CD4-positive, alpha-beta T cell treated with Interleukin-17A for 4 hours (primary cell): ENCODE measurements around the gene DRC3.
A peak's percentile ranks its signal among the peaks of the same experiment; 100 is the strongest.

Experiments
- DNase-seq: peaks from one replicate; pipeline ENCODE4 v3.0.0-alpha.2; 2020; ENCODE audit warnings: mixed read lengths

The DRC3 gene

DNA sequence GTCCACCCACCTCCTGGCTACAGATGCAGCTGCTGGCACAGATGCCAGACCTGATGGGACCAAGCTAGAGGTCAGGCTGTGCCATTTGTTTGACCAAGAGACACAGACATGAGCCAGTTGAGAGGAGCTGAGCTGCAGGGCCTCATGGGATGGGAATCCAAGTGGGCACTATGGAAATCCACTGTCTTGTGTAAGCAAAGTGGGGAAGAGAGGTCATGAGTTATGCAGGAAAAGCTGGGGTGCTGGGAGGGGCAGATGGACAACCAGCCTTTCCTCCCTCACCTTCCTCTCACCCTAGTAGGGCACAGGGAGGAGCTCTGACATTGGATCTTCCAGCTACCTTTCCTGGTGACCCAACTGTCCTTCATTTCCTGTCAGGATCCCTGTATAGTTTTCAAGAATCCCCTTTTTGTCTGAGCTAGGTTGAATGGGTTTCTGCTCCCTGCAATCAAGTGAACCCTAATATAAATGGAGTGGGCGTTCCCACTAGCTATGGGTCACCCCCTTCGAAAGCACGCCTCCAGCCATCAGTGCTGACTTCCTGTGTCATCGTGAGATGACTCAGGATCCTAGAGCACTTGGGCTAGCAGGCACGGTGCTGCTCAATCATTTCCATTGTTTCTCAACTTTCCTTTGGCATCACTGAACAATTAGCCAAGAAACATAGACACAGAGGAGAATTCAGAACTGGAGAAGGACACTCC, 52.7 kb downstream of the DRC3 start:
- no peak for DNase-seq

DNA sequence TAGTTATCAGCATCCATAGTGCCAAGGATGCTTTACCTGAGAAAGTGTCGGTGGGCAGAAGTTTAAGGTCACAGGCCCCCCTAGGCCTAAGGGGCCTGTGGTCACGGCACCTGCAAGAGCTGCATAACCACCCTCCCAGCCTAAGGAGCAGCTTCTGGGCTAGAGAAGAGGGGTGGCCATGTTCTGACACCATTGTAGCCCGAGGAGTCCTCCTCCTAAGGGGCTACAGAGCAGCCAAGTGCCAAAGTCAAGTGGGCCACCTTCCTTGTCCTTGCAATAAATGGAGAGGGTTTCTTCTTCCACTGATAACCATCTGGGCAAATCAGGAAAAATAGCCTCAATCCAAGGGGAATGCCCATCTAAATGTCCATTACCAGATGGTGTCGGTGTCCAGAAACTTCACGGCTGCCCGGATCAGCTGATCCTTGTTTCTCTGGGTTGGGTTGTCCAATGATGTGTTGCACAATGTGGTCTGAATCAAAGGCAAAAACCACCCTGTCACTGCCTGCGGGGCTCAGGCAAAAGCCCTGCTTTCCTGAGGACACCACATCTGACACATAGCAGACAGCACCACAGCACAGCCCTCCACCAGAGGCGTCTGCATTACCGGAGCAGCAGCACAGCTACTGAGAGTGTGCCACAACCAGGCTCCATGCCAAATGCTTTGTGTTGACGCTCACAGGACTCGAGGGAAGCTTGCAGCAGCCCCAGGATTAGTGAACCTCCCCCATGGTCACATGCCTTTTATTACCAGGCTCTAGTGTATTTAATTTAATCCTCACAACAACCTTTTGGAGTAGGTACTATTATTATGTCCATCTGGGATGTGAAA, 53.5 kb downstream of the DRC3 start:
- no peak for DNase-seq

DNA sequence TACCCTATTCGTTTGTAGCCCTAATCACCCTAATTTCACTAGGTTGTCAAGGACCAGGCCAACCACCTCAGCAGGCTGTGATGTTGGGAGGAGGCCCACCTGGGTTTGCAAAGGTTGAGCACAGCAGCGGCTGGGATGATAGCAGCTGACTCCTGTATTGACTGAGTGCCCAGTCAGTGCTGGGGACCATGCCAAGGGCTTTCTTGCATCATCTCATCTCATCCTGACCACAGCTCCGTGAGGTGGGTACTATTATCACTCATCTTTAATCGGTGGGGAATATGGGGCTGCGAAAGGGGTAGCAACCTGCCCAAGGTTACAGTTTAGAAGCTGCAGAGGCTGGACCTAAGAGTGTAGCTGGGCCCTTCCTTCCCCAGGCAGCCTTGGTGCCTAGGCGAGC, 54.6 kb downstream of the DRC3 start:
- no peak for DNase-seq

DNA sequence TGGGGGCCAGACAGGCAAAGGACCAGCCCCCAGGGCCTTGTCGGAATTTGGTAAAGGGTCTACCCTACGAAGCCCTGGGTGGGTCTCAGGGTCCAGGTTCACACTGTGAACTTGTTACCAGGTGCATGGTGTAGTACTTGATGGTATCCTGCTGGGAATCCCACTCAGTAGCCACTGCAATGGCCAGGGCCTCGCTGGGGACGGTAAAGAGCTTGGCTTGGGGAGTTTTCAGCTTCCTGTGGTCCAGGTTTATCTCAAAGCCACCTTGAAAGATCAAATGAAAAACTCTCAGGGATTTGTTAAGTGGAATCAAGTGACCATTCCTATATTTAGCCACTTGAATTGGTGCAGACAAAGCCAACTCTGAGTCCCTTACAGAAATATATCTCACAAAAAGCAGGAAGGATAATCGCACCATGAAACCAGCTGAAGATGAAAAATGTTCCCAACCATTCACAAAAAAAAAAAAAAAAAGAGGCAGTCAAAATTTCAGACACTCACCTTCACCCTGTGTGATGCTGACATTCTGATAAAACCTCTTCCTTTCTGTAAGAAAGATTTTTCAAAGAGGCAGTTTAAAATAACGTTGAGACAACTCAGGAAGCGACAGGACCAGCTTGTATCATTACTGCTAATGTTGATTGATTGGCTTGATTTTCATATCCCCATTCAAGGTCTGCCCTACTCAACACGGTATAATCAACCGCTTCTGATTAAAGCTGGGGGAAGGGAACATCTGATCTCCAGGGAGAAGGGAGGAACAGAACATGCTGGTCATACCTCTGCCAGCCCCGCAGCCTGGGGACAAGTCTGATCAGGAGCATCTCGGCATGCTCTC, 55.7 kb downstream of the DRC3 start:
- DNase-seq: no peak

DNA sequence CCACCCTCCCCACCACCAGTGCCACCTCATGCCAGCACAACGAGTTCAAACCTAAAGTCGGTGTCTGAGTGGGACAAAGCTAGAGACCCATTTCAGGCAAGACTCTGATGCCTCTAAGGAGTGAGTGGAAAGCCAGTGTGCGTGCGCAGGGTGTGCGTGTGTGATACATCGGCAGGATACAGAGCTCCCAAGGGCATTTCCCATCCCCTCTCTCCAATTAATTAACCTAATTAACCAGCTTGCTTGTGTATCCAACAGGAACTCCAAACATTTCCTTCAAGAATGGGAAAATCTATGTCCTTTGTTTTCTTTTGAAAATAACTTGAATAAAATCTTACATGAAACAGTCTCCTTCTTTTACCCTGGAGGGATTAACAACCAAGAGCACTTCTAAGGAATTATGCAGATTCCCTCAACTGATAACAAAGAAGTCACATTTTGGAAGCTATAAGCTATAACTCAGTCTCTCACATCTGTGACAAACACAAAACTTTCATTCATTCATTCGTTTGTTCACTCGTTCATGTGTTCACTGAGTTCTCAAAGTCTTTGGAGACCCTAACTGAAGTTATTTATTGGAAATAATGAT, 56.4 kb downstream of the DRC3 start:
- no peak for DNase-seq

DNA sequence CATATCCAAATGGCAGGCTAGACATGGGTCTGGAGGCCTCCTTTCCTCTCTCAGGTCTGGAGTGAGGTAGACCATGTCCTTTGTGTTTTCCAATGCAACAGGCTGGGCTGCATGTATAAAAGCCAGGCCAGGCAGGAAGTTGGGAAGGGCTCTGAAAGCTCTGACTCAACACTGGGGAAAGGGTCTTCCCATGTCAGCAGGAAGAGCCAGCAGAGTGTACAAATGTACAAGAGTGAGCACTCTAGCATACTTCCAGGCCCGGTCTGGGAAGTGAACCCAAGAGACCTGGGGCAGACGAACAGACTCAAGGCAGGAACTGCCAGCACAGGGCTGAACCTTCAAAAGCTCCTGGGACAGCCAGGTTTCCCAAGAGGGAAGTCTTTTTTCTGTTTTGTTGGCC, 59.3 kb downstream of the DRC3 start:
- no peak for DNase-seq

DNA sequence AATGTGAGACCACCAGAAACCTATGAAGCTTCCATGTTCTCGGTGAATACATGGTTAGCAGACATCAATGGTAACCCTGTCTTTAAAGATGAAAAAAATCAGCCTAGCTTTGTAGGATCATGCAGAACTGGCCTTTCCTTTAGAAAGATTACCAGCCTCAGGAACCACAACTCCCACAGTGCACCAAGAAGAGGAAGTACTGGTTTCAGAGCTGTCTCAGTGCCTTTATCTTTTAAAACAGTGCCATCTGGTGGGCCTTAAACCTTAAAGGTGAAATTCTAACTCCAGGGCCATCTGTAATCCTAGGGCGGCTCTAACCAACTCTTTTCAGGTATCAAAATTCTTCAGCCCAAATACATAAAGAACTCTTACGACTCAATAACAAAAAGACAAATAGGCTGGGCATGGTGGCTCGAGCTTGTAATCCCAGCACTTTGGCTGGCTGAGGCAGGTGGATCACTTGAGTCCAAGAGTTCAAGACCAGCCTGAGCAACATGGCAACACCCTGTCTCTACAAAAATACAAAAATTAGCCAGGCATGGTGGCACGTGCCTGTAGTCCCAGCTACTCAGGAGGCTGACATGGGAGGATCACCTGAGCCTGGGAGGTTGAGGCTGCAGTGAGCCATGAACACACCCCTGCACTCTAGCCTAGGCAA, 60.9 kb downstream of the DRC3 start:
- DNase-seq: peak; percentile 60

DNA sequence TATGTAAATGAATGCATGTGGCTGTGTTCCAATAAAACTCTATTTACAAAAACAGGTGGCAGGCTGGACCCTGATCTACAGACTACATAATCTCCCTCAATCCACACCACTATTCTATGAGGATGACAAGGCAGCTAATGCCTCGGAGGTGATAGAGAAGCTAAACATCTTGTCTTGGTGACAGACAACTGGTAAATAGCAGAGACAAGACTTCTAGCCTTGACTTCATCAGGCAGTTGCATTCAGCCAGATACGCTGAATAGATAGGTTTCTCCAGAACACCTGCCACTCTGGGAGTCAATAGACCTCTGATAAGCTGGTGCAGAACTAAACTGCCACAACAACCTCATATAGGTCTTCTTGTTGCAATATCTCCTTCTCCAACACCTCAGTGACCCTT, 63.0 kb downstream of the DRC3 start:
- DNase-seq: no peak

DNA sequence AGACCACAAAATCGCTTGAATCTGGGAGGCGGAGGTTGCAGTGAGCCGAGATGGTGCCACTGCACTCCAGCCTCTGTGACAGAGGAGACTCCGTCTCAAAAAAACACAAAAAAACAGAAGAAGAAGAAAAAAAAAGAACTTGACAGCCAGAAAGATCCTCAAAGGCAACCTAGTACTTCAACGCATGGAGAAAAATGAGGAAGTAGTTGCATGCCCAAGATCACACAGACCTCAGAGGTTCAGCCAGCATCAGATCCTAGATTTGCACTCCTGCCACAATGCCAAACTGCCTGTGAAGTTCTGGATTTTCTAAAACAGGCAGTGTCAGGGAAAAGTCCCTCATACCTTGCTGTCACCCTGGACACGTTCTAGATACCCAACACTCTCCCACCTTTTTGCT, 64.8 kb downstream of the DRC3 start:
- no peak for DNase-seq

DNA sequence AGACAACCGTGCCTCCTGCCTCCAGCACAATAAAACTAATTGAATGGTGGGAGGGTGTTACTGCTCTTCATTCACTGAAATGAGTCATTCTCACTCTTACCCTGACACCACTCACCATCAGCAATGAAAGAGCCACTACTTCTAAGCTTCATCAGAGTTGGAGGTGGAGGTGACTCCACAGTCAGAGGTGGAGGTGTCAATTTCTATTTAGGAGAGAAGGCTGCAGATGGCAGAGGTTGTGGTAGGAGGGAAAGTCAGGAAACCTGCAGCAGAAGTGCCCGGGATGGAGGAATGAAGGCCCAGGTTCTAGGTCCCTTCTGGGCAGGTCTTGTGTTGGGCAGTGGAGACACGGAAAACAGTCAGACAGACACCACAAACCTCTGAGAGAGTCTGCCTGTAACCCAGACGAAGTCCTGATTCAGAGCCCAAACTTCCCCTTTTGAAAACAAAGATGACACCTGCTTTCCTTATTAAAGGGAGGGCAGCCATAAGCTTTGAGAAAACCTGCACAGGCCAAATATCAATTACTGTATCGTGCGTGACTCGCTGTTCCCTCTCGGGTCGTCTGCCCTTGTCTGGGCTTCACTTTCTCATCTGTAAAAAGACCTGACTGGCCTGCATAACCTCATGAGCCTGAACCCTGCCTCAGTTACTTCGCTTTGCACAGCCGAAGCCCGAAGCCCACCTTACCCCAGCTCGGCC, 65.6 kb downstream of the DRC3 start:
- peak; percentile 14 for DNase-seq

DNA sequence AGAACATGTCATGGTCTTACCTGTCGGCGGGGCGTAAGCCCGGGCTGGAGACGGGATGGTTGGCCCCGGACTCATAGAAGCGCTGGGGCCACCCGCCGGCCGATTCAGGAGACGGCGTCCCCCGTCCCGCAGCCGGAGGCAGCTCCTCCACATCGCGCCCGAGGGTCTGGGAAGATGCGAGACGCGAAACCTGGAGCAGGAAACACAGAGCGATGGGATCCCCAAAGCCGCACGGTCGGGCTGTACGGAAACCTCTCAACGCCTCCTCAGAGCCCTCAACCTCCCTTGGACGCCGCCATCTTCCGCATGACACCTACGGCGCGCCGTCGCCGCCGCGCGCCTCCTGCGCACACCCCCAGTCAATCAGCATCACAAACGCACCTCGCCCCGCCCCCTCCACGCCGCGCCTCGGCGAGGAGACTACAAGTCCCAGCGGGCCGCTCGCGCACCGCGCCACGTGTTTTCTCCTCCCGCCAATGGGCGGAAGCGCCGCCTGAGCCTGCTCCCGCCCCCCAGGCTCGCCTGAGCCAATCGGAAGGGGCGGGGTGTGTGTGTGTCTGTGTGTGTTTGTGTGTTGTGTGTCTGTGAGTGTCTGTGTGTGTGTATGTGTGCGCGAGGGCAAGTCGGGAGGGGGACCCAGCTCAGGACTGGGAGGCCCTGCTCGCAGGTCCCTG, 66.3 kb downstream of the DRC3 start, which contains the start of the genes ATPAF2 and GID4:
TSS of gene ATPAF2 (minus strand) at position 308 of the 674 bp plus-strand sequence. CDS start at position 153, 155 bp downstream.
TSS of gene GID4 (plus strand) at position 548 of the 674 bp plus-strand sequence. CDS start at position 605, 57 bp downstream.
- peak; percentile 100 for DNase-seq

DNA sequence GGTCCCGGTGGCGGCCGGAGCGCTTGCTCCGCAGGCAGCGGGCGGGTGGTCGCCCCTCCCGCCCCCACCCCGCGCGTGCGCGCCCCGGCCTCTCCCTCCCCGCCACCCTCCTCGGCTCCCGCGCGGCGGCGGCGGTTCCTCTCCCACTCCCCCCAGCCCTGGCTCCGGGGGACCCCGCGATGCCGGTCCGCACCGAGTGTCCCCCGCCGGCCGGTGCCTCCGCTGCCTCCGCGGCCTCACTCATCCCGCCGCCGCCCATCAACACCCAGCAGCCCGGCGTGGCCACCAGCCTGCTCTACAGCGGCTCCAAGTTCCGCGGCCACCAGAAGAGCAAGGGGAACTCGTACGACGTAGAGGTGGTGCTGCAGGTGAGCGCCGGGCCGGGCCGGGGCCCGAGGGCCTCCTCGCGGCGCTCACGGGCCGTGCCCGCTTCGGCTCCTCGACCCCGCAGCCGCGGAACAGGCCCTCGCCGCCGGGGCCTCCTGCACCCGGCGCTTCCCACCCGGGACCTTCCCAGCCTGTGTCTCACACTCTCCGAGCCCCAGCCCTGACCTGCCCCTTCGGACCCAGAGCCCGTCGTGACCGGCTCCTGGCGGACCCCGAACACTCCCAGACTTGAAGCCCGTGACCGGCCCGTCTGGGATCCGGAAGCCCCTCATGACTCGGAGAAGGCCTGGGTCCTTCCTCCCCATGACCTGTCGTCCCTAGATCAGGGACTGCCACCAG, 67.0 kb downstream of the DRC3 start:
- no peak for DNase-seq

DNA sequence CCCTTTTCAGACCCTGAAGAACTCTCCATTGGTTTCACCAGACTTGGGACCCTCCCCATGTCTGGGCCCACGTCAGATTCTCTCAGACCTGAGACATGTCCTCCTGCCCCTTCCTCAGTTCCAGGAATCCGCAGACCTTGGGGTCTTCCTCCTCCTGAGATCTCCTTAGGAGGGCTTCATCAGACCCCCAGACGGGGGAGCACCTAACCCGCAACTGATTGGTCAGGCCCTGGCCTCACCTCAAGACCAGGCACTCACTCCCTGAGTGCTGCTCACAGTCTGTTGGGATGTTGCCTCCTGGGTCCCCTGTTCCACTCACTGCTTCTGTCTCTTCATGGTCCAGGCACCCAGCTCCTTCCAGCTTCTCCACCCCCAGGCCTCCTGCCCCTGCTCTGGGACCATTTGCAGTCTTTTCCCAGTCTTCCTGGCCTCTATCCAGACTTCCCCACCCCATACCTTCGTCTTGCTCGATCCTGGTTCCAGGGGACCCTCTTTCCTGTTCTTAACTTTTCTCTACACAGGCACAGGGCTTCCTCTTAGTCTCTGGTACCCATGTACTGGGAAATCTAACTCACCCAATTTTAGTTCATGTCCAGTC, 67.7 kb downstream of the DRC3 start:
- no peak for DNase-seq

DNA sequence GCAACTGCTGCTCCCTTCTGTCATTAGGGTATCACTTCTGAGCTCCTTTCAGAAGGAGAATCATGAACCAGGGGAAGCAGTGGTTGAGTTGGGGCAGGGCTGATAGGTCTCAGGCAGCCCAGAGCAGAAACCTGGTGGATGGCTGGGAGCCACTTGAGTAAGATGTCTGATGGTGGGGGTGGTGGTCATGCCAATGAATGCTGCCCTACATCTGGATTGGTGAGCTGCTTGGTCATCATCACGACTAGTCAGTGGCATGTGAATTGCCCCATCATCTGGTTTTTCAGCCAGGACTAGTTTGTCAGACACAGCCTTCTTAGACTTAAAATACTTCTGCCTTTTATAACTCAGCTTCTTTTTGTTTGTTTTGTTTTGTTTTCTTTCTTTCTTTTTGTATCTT, 69.1 kb downstream of the DRC3 start:
- no peak for DNase-seq

DNA sequence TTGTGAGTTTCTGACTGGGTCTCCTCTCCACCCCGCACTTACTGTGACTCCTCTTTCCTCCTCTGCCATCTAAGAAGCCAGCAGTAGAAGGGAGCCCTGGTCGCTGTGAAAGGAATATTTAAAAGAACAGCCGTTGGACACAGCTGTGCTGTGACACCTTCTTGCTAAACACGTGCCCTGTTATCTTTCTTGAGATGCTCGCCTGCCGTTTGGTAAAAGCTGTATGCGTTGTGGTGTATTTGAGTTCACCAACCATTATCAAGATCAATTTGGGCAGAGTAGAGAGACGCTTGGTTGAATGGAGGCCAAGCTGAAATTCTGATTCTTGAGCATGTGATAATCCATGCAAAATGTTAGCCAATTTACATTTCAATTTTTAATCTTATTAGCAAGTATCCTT, 70.3 kb downstream of the DRC3 start:
- no peak for DNase-seq

DNA sequence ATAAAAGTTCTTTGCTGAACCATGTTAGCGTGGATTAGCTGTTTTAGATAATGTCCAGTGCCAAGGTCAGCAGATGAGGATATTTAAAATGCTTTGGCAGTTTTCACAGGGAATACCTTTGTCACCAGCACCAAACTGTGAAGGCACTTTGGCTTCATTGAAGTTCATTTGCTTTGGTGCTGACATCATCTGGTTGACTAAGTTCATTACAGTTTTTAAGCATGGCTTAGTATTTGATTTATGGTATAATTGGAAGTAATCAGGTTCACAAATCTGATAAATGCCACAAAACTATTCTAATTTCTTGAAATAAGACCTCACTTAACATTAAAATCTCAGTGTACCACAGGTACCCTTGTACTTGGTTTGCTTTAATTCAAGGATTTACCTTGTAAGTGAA, 70.8 kb downstream of the DRC3 start:
- no peak for DNase-seq

DNA sequence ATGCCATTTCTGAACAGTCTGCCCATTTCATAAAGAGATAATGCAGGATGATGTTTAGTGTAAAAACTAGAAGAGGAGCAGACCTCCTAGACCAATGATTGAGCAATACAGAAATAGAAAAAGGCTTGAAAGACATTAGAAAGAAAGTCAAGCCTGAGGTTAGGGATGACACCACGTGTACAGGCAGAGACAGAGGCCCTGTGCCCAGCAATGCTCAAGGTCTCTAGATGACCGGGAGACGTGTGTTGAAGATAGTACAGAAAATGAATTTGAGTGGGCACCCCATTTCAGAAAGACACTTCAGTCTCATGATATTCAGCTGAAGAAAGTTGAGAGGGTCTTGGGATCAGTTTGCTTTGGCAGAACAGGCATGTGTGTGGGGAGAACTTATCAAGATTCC, 71.9 kb downstream of the DRC3 start:
- DNase-seq: no peak

DNA sequence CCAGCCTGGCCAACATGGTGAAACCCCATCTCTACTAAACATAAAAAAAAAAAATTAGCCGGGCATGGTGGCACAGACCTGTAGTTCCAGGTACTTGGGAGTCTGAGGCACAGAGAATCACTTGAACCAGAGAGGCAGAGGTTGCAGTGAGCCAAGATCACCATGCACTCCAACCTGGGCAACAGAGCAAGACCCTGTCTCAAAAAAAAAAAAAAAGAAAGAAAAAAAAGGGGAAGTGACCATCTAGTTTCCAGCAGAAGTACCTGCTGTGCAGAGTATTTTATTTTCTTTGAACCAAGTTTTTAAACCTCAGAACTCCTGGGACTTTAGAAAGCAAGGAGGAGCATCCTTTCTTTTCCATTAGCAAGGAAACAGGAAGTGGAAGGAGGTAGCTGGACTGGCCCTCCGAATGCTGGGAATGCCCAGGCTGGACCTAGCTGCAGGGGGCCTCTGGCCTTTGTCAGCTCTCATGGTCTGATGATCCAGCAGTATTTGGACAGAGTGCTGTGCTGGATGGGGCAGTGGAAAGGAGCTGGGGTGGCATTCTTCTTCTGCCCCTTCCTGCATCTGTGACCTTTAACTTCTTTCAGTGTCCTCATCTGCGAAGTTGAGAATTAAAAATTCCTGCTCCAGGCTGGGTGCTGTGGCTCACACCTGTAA, 73.2 kb downstream of the DRC3 start:
- no peak for DNase-seq

DNA sequence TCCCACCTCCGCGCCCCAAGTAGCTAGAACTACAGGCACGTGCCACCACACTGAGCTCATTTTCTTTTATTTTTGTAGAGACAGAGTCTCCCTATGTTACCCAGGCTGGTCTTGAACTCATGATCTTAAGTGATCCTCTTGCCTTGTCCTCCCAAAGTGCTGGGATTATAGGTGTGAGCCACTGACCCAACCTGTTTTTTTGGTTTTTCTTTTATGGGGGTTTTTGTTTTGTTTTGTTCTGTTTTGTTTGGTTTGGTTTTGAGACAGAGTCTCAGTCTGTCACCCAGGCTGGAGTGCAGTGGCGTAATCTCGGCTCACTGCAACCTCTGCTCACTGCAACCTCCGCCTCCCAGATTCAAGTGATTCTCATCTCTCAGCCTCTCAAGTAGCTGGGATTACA, 82.9 kb downstream of the DRC3 start:
- DNase-seq: no peak
